Neural progenitor cell (in vitro differentiated cells): ENCODE results near the gene CCT6B. TPM values are rescaled to one million over a fixed set of nuclear protein-coding genes. Genes with fewer than 3 reads are reported as not detected.
A peak's percentile ranks its signal among the peaks of the same experiment; 100 is the strongest.

Experiments
- DNase-seq: peaks from one replicate; pipeline ENCODE4 v3.0.0-alpha.2; 2016; ENCODE audit warnings: low spot score
- H2AFZ ChIP-seq: fragments of 200-600 bp; sonication (generic); replicated peaks from 2 replicates; pipeline ENCODE4 v1.6.1; 2016; ENCODE audit warnings: antibody characterized with exemption
- H3F3A ChIP-seq: fragments of 200-600 bp; sonication (generic); 2 replicates; pipeline ENCODE4 v1.6.1; 2016; ENCODE audit warnings: antibody characterized with exemption, low read depth
- H3K27ac ChIP-seq: fragments of 200-600 bp; sonication (generic); 2 replicates; pipeline ENCODE4 v1.5.1; 2016; ENCODE audit warnings: mild to moderate bottlenecking
- H3K27me3 ChIP-seq: fragments of 200-600 bp; sonication (generic); 2 replicates; pipeline ENCODE4 v1.6.1; 2016; ENCODE audit warnings: mild to moderate bottlenecking, moderate library complexity
- H3K36me3 ChIP-seq: fragments of 200-600 bp; sonication (generic); 2 replicates; pipeline ENCODE4 v1.5.1; 2016
- H3K4me1 ChIP-seq: fragments of 200-600 bp; sonication (generic); 2 replicates; pipeline ENCODE4 v1.6.1; 2016; ENCODE audit warnings: mixed run types
- H3K4me2 ChIP-seq: fragments of 200-600 bp; sonication (generic); 2 replicates; pipeline ENCODE4 v1.6.1; 2016
- H3K4me3 ChIP-seq: fragments of 200-600 bp; sonication (generic); 2 replicates; pipeline ENCODE4 v1.5.1; 2016
- H3K79me2 ChIP-seq: fragments of 200-600 bp; sonication (generic); 2 replicates; pipeline ENCODE4 v1.6.1; 2016; ENCODE audit warnings: low read depth
- H3K9ac ChIP-seq: fragments of 200-600 bp; sonication (generic); 2 replicates; pipeline ENCODE4 v1.6.1; 2016
- H3K9me3 ChIP-seq: fragments of 200-600 bp; sonication (generic); 2 replicates; pipeline ENCODE4 v1.5.1; 2016; ENCODE audit warnings: low read depth
- H4K20me1 ChIP-seq: fragments of 200-600 bp; sonication (generic); 2 replicates; pipeline ENCODE4 v1.6.1; 2016; ENCODE audit warnings: low read depth
- H3K27ac Mint-ChIP-seq: 3 replicates; pipeline ENCODE4 v1.8.0; 2021; ENCODE audit warnings: mixed read lengths
- H3K27me3 Mint-ChIP-seq: 2 replicates; pipeline ENCODE4 v1.8.0; 2022; ENCODE audit warnings: low read depth, mild to moderate bottlenecking, inconsistent platforms, moderate library complexity, mixed read lengths; ENCODE audit not compliant: insufficient read depth
- H3K36me3 Mint-ChIP-seq: 3 replicates; pipeline ENCODE4 v1.8.0; 2021; ENCODE audit warnings: mixed read lengths
- H3K4me1 Mint-ChIP-seq: 3 replicates; pipeline ENCODE4 v1.8.0; 2021; ENCODE audit warnings: mixed read lengths
- H3K4me3 Mint-ChIP-seq: 3 replicates; pipeline ENCODE4 v1.8.0; 2021; ENCODE audit warnings: mild to moderate bottlenecking, moderate library complexity, mixed read lengths
- H3K9me3 Mint-ChIP-seq: 3 replicates; pipeline ENCODE4 v1.8.0; 2020; ENCODE audit warnings: mixed read lengths
- CTCF ChIP-seq: fragments of 200-600 bp; sonication (generic); IDR thresholded peaks from 2 replicates; pipeline ENCODE4 v1.5.1; 2017; ENCODE audit warnings: antibody characterized with exemption, mild to moderate bottlenecking
- EZH2 ChIP-seq: fragments of 200-600 bp; sonication (generic); IDR thresholded peaks from 2 replicates; pipeline ENCODE4 v1.6.1; 2017; ENCODE audit warnings: antibody characterized with exemption, mild to moderate bottlenecking, moderate library complexity
- EZH2phosphoT487 ChIP-seq: fragments of 200-600 bp; sonication (generic); IDR thresholded peaks from 2 replicates; pipeline ENCODE4 v1.6.1; 2017; ENCODE audit warnings: antibody characterized with exemption
- total RNA-seq: library from RNA; depleted of rRNA; stranded (reverse); fragments of >200 nt; gene quantifications from 2 replicates; pipeline ENCODE4 v1.2.3, GENCODE V29; 2015; ENCODE audit warnings: low replicate concordance

The CCT6B gene
- total RNA-seq, 1 donor from 2014 or later: 5.0 TPM

- Mint-ChIP-seq H3K27ac (no peak overlapping the region), H3K36me3 (no peaks in the 10 kb centered on the region), H3K4me3 (no peak overlapping the region), H3K9me3 (no peaks in the 10 kb centered on the region), H3K27me3 (no peaks in the 10 kb centered on the region), H3K4me1 (peaks cover 9% of the 10 kb centered on the region)
- H4K20me1 ChIP-seq: no peaks in the 10 kb centered on the region
- H3K9ac ChIP-seq: no peak overlapping the region
- peaks cover 12% of the 10 kb centered on the region for H3K4me1 ChIP-seq
- H3K4me3 ChIP-seq: no peak overlapping the region
- peak overlapping the region; percentile 55 for H3K4me2 ChIP-seq
- peaks cover 17% of the 10 kb centered on the region for H3K27me3 ChIP-seq
- no peak overlapping the region for H3K27ac ChIP-seq
- DNase-seq: peak; percentile 47
- H2AFZ ChIP-seq: no peak overlapping the region
- H3K79me2 ChIP-seq: no peaks in the 10 kb centered on the region
- TF ChIP-seq CTCF: no peak
- TF ChIP-seq EZH2: no peak
- no peak for TF ChIP-seq EZH2phosphoT487
- H3F3A ChIP-seq: peaks cover 5% of the 10 kb centered on the region
- no peaks in the 10 kb centered on the region for H3K9me3 ChIP-seq
- no peaks in the 10 kb centered on the region for H3K36me3 ChIP-seq
Measured at GRCh38 chr17:34902831-34903547, 58.3 kb downstream of the CCT6B start.

GRCh38 chr17:34899643-34900291 is 61.5 kb downstream of the CCT6B start:
- no peak overlapping the region for H3K27ac Mint-ChIP-seq
- H3K36me3 Mint-ChIP-seq: no peaks in the 10 kb centered on the region
- no peaks in the 10 kb centered on the region for H3K9me3 Mint-ChIP-seq
- H3K4me2 ChIP-seq: no peak overlapping the region
- H3K27ac ChIP-seq: no peak overlapping the region
- TF ChIP-seq CTCF (no peak), EZH2phosphoT487 (no peak), EZH2 (no peak)
- no peak overlapping the region for H3K4me3 Mint-ChIP-seq
- H3K4me1 Mint-ChIP-seq: peaks cover 14% of the 10 kb centered on the region
- H3K27me3 ChIP-seq: peaks cover 50% of the 10 kb centered on the region
- no peak overlapping the region for H2AFZ ChIP-seq
- H4K20me1 ChIP-seq: no peaks in the 10 kb centered on the region
- no peaks in the 10 kb centered on the region for H3K79me2 ChIP-seq
- peaks cover 5% of the 10 kb centered on the region for H3F3A ChIP-seq
- H3K27me3 Mint-ChIP-seq: peaks cover 3% of the 10 kb centered on the region
- H3K9me3 ChIP-seq: no peaks in the 10 kb centered on the region
- no peak overlapping the region for H3K4me3 ChIP-seq
- DNase-seq: no peak
- H3K4me1 ChIP-seq: peaks cover 12% of the 10 kb centered on the region
- H3K36me3 ChIP-seq: no peaks in the 10 kb centered on the region
- H3K9ac ChIP-seq: no peak overlapping the region

- H3K79me2 ChIP-seq: no peaks in the 10 kb centered on the region
- no peak overlapping the region for H3K4me3 ChIP-seq
- no peaks in the 10 kb centered on the region for H3K9me3 Mint-ChIP-seq
- no peaks in the 10 kb centered on the region for H3K36me3 ChIP-seq
- no peak overlapping the region for H2AFZ ChIP-seq
- TF ChIP-seq EZH2phosphoT487: no peak
- no peak for TF ChIP-seq CTCF
- peaks cover 5% of the 10 kb centered on the region for H3K4me1 Mint-ChIP-seq
- no peak overlapping the region for H3K27ac ChIP-seq
- no peaks in the 10 kb centered on the region for H3K9me3 ChIP-seq
- DNase-seq: peak; percentile 32
- H3K4me3 Mint-ChIP-seq: no peak overlapping the region
- no peaks in the 10 kb centered on the region for H3F3A ChIP-seq
- H3K4me2 ChIP-seq: no peak overlapping the region
- no peaks in the 10 kb centered on the region for H4K20me1 ChIP-seq
- H3K27ac Mint-ChIP-seq: no peak overlapping the region
- no peak overlapping the region for H3K9ac ChIP-seq
- peaks cover 7% of the 10 kb centered on the region for H3K27me3 Mint-ChIP-seq
- H3K27me3 ChIP-seq: peaks cover 59% of the 10 kb centered on the region
- H3K36me3 Mint-ChIP-seq: no peaks in the 10 kb centered on the region
- H3K4me1 ChIP-seq: no peaks in the 10 kb centered on the region
Measured at GRCh38 chr17:34895383-34895782, 65.9 kb downstream of the CCT6B start.
